Left lung (tissue), 10 donors: ENCODE measurements around the gene MCF2L2. TPM values are rescaled to one million over a fixed set of nuclear protein-coding genes. Genes with fewer than 3 reads are reported as not detected.
A peak's percentile ranks its signal among the peaks of the same experiment; 100 is the strongest.
"Not testable (repeated sequence)": the region's sequence is repeated elsewhere in the genome, so short reads cannot be mapped to it uniquely, and the experiment has no call there.

ENCODE experiments used
- ATAC-seq: fragments of 200-7000 bp; cut with Tn5 transposase; one replicate; pipeline ENCODE4 v1.9.1; 2020; ENCODE audit warnings: moderate library complexity
- DNase-seq, 4 donors: peaks; one replicate each; pipeline ENCODE4 v3.0.0-alpha.2; 2013 to 2020
- H3K27ac ChIP-seq, 2 donors: fragments of 200-600 bp; sonication (generic) in 1 of 2; one replicate each; pipeline versions ENCODE4 v1.5.0 to v1.8.0; 2020 to 2021
- H3K27me3 ChIP-seq, 2 donors: fragments of 200-600 bp; sonication (generic) in 1 of 2; one replicate each; pipeline versions ENCODE4 v1.5.0 to v1.8.0; 2020 to 2021
- H3K36me3 ChIP-seq, 2 donors: fragments of 200-600 bp; sonication (generic) in 1 of 2; one replicate each; pipeline versions ENCODE4 v1.5.0 to v1.8.0; 2020 to 2021
- H3K4me1 ChIP-seq, 2 donors: fragments of 200-600 bp; one replicate each; pipeline ENCODE4 v1.8.0; 2021
- H3K4me3 ChIP-seq, 2 donors: fragments of 200-600 bp; sonication (generic) in 1 of 2; one replicate each; pipeline versions ENCODE4 v1.5.0 to v1.8.0; 2020 to 2021; ENCODE audit warnings: mild to moderate bottlenecking in 1 of 2
- H3K9me3 ChIP-seq, 2 donors: fragments of 200-600 bp; sonication (generic) in 1 of 2; one replicate each; pipeline versions ENCODE4 v1.5.0 to v1.8.0; 2020 to 2021
- CTCF ChIP-seq, 2 donors: fragments of 200-600 bp; sonication (generic) in 1 of 2; IDR thresholded peaks; one replicate each; pipeline versions ENCODE4 v1.5.0 to v1.8.0; 2021; ENCODE audit warnings: antibody characterized with exemption in 2 of 2
- intact Hi-C, 2 donors: fragments of 100-400 bp; cut with DNase I; formaldehyde crosslinking; loops; one replicate each; pipeline versions ENCODE4 v1.11.2 to v1.14.2; 2022
- polyA plus RNA-seq, 6 donors: library from polyadenylated mRNA; unstranded; fragments of 120-200 nt; gene quantifications; one replicate each; pipeline ENCODE4 v1.2.1, GENCODE V29; 2013; ENCODE audit not compliant: insufficient read length in 6 of 6
- total RNA-seq, 2 donors: library from RNA; stranded (reverse); fragmentation: NEBNext Ultra II Directional; extraction: Animal tissue kit (Norgen Biotek cat#: 25700); gene quantifications; one replicate each; pipeline ENCODE4 v1.2.1, GENCODE V29; 2021
- donor health status: DM: no; HTN: yes; CAD: no.
- donor health status: DM: no; HTN: no; CAD: no.

MCF2L2 gene
- total and polyA plus RNA-seq, 8 donors, result 0.41 to 3.5 (median 2.2) TPM

DNA sequence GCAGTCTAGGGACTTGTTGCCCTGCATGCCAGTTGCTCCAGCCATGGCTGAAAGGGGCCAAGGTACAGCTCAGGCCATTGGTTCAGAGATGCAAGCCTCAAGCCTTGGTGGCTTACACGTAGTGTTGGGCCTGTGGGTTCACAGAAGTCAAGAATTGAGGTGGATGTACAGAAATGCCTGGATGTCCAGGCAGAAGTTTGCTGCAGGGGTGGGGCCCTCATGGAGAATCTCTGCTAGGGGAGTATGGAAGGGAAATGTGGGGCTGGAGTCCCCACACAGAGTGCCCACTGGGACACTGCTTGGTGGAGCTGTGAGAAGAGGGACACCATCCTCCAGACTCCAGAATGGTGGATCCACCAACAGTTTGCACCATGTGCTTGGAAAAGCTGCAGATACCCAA, 186.0 kb downstream of the MCF2L2 start:
- no peak for DNase-seq
- Histone ChIP-seq H3K9me3 (peaks cover 0 to 16% of the 10 kb centered on the region in 2 donors), H3K27me3 (no peaks in the 10 kb centered on the region), H3K4me3 (no peak overlapping the region), H3K4me1 (peaks cover 0 to 34% of the 10 kb centered on the region in 2 donors), H3K27ac (no peak overlapping the region), H3K36me3 (no peaks in the 10 kb centered on the region)
- no peak for TF ChIP-seq CTCF (IDR thresholded peaks at IDR 0.05)
- intact Hi-C loops, result no loop called here
- ATAC-seq, result no peak

GRCh38 chr3:183239046-183239445, 189.4 kb downstream of the MCF2L2 start:
- no peak for TF ChIP-seq CTCF (IDR thresholded peaks at IDR 0.05)
- peaks cover 0 to 13% of the 10 kb centered on the region in 2 donors for H3K4me1 ChIP-seq
- peaks cover 0 to 16% of the 10 kb centered on the region in 2 donors for H3K9me3 ChIP-seq
- intact Hi-C loops, result no loop called here
- DNase-seq, result no peak
- H3K27ac ChIP-seq, result no peak overlapping the region
- no peaks in the 10 kb centered on the region for H3K36me3 ChIP-seq
- no peak for ATAC-seq
- no peaks in the 10 kb centered on the region for H3K27me3 ChIP-seq
- H3K4me3 ChIP-seq, result no peak overlapping the region

GRCh38 chr3:183233966-183234365, 194.5 kb downstream of the MCF2L2 start:
- intact Hi-C loops, result no loop called here
- DNase-seq, result no peak
- peak overlapping the region in 1 of 2 donors; percentile 13 for H3K27ac ChIP-seq

DNA sequence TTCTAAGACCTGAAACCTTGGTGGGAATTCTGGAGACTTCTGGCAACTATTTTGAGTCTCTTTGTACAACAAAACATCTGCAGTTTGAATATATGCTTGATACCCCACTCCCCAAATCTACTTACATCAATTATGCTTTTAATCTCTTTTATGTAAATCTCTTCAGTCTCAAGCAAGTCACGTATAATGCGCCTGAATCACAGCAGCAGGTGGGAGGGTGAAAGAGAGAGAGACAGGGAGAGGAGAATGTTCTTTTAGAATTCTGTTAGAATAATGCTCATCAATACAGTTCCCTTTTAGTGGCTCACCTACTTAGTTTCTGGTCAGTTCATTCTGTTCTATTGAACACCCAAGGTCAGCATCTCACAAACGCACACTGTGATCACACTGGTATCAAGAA, 197.6 kb downstream of the MCF2L2 start:
- ATAC-seq (no peak), DNase-seq (no peak)
- Histone ChIP-seq H3K4me1 (peaks cover 0 to 11% of the 10 kb centered on the region in 2 donors), H3K9me3 (no peaks in the 10 kb centered on the region), H3K36me3 (no peaks in the 10 kb centered on the region), H3K4me3 (no peak overlapping the region), H3K27ac (no peak overlapping the region), H3K27me3 (no peaks in the 10 kb centered on the region)
- no peak for TF ChIP-seq CTCF (IDR thresholded peaks at IDR 0.05)
- intact Hi-C loops, result no loop called here

More at GRCh38 chr3:183233966-183234365, 194.5 kb downstream of the MCF2L2 start:
- Histone ChIP-seq H3K27me3 (no peaks in the 10 kb centered on the region), H3K4me1 (peaks cover 0 to 11% of the 10 kb centered on the region in 2 donors), H3K9me3 (no peaks in the 10 kb centered on the region), H3K4me3 (no peak overlapping the region), H3K36me3 (no peaks in the 10 kb centered on the region)
- TF ChIP-seq CTCF (IDR thresholded peaks at IDR 0.05), result no peak
- no peak for ATAC-seq

- H3K4me1 ChIP-seq, result peaks cover 0 to 11% of the 10 kb centered on the region in 2 donors
- ATAC-seq, H3K9me3 ChIP-seq, H3K27me3 ChIP-seq, H3K4me3 ChIP-seq, DNase-seq, H3K27ac ChIP-seq, H3K36me3 ChIP-seq, intact Hi-C loops: not testable (repeated sequence)
Measured at GRCh38 chr3:183230251-183230650, 198.2 kb downstream of the MCF2L2 start.

DNA sequence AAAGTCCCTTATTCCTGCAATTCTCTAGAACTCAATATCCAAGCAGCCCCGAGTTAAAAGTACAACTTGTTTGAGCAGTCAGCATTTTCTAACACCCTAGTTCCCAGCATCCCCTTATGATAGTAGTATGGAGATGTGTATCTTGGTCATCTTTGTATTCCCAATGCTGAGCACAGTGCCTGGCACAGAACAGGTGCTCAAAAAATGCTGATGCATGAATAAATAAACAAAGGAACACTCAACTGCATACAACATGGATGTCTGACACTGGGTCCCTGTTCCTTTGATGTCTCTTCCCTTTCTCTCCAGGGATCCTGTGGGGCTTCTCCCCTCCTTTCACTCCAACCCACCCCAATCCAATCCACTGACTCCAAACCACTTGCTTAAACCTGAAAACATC, 199.2 kb downstream of the MCF2L2 start:
- intact Hi-C loops, result no loop called here
- H3K27ac ChIP-seq, result no peak overlapping the region
- no peaks in the 10 kb centered on the region for H3K27me3 ChIP-seq
- H3K4me1 ChIP-seq, result peaks cover 0 to 8% of the 10 kb centered on the region in 2 donors
- no peak overlapping the region for H3K4me3 ChIP-seq
- no peaks in the 10 kb centered on the region for H3K9me3 ChIP-seq
- no peaks in the 10 kb centered on the region for H3K36me3 ChIP-seq
- DNase-seq (no peak), ATAC-seq (no peak)
- TF ChIP-seq CTCF (IDR thresholded peaks at IDR 0.05), result no peak
